ENCODE results near the gene TUBA4B.
A peak's percentile ranks its signal among the peaks of the same experiment; 100 is the strongest.

Gene TUBA4B

DNA sequence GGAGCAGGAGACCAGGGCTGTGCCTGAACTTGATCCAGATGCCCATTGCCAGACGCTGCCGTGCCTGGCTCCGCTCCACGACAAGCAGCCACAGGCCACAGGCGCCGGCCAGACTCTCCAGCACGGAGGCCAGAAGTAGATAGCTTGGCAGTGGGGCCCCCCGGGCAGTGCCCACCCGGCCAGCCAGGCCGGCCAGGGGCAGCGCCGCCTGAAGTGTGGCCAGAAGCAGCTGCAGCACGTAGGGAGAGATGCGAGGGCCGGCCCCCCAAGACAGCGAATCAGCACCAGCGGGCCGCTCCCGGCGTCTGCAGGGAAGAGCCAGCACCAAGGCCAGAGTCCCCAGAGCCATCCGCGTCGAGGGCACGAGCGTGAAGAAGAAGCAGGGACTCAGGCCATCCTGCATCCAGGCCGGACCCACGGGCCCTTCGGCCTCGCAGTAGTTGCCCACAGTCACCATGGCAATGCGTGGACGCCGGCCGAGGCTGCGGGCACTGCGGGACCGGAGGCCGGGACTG, 34.8 kb upstream of the TUBA4B start:
- CTCF ChIA-PET = interaction anchor here (0.9 to 5.8 kb wide), 10 partner anchors 9 to 77 kb away, joined by 3 to 40 read pairs (median 5); partner anchors contain the start of genes ANKZF1, ATG9A, CNPPD1 and NHEJ1
- TF ChIP-seq, protein P1, sequence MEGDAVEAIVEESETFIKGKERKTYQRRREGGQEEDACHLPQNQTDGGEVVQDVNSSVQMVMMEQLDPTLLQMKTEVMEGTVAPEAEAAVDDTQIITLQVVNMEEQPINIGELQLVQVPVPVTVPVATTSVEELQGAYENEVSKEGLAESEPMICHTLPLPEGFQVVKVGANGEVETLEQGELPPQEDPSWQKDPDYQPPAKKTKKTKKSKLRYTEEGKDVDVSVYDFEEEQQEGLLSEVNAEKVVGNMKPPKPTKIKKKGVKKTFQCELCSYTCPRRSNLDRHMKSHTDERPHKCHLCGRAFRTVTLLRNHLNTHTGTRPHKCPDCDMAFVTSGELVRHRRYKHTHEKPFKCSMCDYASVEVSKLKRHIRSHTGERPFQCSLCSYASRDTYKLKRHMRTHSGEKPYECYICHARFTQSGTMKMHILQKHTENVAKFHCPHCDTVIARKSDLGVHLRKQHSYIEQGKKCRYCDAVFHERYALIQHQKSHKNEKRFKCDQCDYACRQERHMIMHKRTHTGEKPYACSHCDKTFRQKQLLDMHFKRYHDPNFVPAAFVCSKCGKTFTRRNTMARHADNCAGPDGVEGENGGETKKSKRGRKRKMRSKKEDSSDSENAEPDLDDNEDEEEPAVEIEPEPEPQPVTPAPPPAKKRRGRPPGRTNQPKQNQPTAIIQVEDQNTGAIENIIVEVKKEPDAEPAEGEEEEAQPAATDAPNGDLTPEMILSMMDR (IDR thresholded peaks at IDR 0.05; ENCODE audit: insufficient read depth, low read length, missing control alignments) = no peak
- POLR2A ChIA-PET = interaction anchor here (0.6 to 2.7 kb wide), 12 partner anchors 8 to 134 kb away, joined by 3 to 27 read pairs (median 4); partner anchors contain the start of genes ANKZF1, ATG9A, CNPPD1 and DNAJB2
- H3K4me3 ChIP-seq (ENCODE audit: low read depth, low read length) = peak overlapping the region; percentile 69
- no peak for DNase-seq (ENCODE audit: low read depth, low spot score)

DNA sequence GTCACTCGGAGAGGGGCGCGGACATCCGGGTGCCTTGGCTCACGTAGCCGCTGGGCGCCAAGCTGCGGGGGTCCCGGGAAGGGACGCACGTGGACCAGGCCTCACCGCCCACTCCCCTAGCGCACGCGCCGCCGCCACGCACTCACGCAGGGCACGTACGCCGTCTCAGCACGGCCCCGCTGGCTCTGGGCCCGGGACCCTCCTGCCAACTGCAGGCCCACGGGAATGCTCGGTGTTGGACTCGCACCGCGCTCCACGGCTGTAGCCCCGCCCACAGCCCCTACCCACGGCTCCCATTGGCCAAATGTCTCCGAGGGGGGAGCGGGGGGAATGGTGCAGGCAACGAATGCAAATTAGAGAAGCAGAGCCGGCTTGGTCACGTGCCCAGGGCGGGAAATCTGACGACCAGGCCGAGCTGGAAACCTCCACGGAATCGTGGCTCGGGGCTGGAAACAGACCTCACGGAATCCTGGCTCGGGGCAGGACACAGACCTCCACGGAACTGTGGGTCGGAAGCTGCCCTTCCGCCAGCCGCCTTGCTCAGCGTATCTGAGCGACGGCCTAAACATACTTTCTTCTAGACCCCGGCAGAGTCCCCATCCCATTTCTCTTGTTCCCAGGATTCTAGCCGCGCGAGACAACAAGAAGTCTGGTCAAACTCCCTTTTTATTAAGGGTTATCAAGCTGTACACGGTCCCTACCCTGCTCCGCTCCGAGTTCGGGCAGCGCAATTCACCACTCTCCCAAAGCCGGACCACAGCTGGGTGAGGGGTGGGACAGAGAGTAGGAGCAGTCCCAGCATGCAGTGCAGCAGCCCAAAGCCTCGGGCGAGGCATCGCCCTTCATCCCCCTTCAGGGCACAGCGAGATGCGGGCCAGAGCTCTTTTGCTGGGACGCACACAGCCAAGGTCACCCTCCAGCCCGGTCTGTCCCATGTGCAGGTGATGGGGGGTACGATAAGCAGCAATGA, 34.0 kb upstream of the TUBA4B start, which contains the start of gene ABCB6:
Gene ABCB6 (minus strand): TSS at position 227 of the 970 bp plus-strand sequence. CDS start 285 bp downstream, outside the sequence.
- TF ChIP-seq, protein P1 (IDR thresholded peaks at IDR 0.05; ENCODE audit: insufficient read depth, low read length, missing control alignments) = no peak
- CTCF ChIA-PET = interaction anchor here (0.9 to 5.8 kb wide), 13 partner anchors 8 to 81 kb away, joined by 3 to 40 read pairs (median 4); partner anchors contain the start of genes ANKZF1, ATG9A and CNPPD1
- H3K4me3 ChIP-seq (ENCODE audit: low read depth, low read length) = peak within 1 kb of the TSS; percentile 69
- POLR2A ChIA-PET = interaction anchor here (1.0 to 2.7 kb wide), 7 partner anchors 10 to 67 kb away, joined by 3 to 27 read pairs (median 13); partner anchors contain the start of genes ANKZF1, ATG9A, CNPPD1 and DNAJB2
- no peak for DNase-seq (ENCODE audit: low read depth, low spot score)

DNA sequence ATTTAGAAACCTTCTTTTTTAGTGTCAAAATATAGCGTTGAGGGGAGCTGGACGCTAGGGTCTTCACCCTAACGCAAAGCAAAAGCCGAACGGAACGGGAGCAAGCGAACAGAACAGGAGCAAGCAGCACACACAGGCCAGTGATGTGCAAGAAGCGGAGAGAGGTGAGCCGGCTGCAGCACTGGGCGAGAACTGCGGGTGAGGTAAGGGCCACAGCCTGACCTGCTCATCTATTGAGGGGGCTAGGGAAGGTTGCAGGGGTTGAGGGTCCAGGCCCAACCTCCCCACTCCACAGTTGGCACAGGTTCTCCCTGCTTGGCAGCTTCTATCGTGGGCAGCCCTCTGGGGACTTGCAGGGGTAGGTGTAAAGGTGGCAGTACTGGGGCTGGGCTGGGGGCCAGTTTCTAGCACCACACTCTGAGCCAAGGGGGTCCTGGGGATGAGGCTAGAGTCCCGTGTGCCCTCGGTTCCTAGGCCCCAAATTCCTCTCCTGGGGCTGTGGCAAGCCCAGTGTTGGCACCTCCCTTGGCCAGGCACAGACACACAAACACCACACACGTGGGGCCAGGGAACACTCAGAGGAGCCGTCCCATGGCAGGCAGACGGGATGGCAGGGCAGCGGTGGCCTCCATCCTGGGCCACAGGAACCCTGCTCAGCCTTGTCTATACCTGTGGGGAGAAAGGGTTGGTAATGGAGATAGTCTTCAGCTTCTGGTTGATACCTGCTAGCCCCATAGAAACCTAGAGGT, 33.1 kb upstream of the TUBA4B start:
- no peak for DNase-seq (ENCODE audit: low read depth, low spot score)
- ChIA-PET POLR2A (interaction anchor here (2.4 to 2.7 kb wide), 3 partner anchors 9 to 59 kb away, joined by 13 to 26 read pairs (median 13); partner anchors contain the start of genes ANKZF1, ATG9A, DNAJB2 and GLB1L), CTCF (interaction anchor here (1.0 to 5.8 kb wide), 11 partner anchors 8 to 80 kb away, joined by 3 to 40 read pairs (median 4); partner anchors contain the start of genes ANKZF1, ATG9A and CNPPD1)
- TF ChIP-seq, protein P1 (IDR thresholded peaks at IDR 0.05; ENCODE audit: insufficient read depth, low read length, missing control alignments) = no peak
- no peak overlapping the region for H3K4me3 ChIP-seq (ENCODE audit: low read depth, low read length)

DNA sequence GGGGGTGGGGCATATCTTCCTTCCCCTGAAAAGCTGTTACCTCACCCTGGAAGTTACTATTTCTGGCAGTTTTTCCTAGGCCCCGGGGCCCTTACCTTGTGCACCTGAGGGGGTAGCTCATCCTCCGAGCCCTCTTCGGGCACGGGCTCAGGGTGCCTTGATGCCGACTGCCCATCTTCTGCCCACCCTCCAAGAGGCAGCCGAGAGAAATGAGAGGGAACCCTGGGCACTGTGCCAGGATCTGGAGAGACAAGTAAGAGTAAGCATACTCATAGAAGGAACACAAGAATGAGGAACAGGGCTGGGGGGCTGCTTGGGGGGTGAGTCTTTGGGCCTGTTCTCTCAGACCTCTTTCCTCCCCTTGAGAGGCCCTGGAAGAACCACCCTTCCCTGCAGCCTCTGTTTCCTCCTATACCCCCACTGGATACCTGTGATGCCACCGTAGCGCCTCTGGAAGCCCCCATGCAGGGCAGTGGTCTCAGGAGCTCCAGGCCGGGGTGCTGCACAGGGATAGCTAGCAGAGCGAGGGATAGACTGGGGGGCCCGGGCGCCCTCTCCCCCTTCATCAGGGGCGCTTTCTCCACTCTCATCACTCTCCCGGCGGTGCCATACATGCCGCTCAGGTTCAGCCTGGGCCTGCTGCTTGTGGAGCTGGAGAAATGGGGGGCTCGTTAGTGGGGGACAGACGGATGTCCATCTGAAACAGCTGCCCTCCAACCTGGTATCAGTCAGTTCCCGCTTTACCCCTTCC, 32.2 kb upstream of the TUBA4B start:
- no peak for DNase-seq (ENCODE audit: low read depth, low spot score)
- H3K4me3 ChIP-seq (ENCODE audit: low read depth, low read length) = no peak overlapping the region
- TF ChIP-seq, protein P1 (IDR thresholded peaks at IDR 0.05; ENCODE audit: insufficient read depth, low read length, missing control alignments) = no peak
- ChIA-PET POLR2A (no interaction called here), CTCF (interaction anchor here (1.1 to 3.3 kb wide), 5 partner anchors 9 to 74 kb away, joined by 3 to 11 read pairs (median 8); partner anchors contain the start of genes ANKZF1 and ATG9A)

DNA sequence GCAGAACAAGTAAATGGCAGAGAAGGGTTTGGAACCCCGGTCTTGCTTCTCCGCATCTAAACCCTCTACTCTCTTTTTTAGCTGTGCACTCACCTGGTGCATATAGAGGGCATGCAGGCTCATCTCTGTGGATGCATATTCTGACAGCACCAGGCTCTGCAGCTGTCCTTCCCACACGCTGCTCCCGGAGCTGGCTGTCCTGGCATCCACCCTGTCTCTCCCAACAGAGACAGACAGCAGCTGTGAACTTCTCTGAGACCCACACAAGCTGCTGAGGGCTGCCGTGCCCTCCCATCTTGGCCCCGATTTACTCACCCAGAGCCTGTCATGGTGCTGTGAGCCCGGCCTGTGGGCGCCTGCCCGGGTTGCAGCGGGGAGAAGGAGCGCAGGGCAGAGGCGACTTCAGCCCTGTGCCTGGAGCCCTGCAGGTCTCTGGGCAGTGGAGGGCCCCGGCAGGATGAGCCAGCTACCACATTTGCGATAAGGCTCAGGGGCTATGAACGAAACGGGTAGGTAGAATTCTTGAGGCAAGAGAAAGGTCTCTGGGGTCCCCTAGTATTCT, 31.0 kb upstream of the TUBA4B start:
- ChIA-PET POLR2A (interaction anchor here (0.8 kb wide), 1 partner anchor 30 kb away, joined by 3 read pairs; no protein-coding TSS in a partner anchor), CTCF (interaction anchor here (0.8 to 3.3 kb wide), 4 partner anchors 9 to 73 kb away, joined by 3 to 11 read pairs (median 4); no protein-coding TSS in a partner anchor)
- DNase-seq (ENCODE audit: low read depth, low spot score) = no peak
- no peak overlapping the region for H3K4me3 ChIP-seq (ENCODE audit: low read depth, low read length)
- TF ChIP-seq, protein P1 (IDR thresholded peaks at IDR 0.05; ENCODE audit: insufficient read depth, low read length, missing control alignments) = no peak
